ENCODE data around the gene GLYATL1. TPM values are rescaled to one million over a fixed set of nuclear protein-coding genes. Genes with fewer than 3 reads are reported as not detected.
"Not testable (repeated sequence)": the region's sequence is repeated elsewhere in the genome, so short reads cannot be mapped to it uniquely, and the experiment has no call there.

The GLYATL1 gene
- total RNA-seq, 1 donor from 2014 or later: not detected

- no peaks in the 10 kb centered on the region for H3K27me3 Mint-ChIP-seq (ENCODE audit: low read depth)
- intact Hi-C loops (cut with micrococcal nuclease): no loop called here
- H3K9me3 Mint-ChIP-seq: no peaks in the 10 kb centered on the region
- no peaks in the 10 kb centered on the region for H3K36me3 Mint-ChIP-seq (ENCODE audit: low read depth)
- H3K27ac Mint-ChIP-seq: no peak overlapping the region
- H3K4me1 Mint-ChIP-seq (ENCODE audit: low read depth): no peaks in the 10 kb centered on the region
- DNase-seq (ENCODE audit: low spot score): no peak
- no peak overlapping the region for H3K4me3 Mint-ChIP-seq (ENCODE audit: low read depth)
These were observed 39.9 kb downstream of the GLYATL1 start for GRCh38 chr11:58979222-58979621.

- DNase-seq (ENCODE audit: low spot score): no peak
- Mint-ChIP-seq H3K4me3 (ENCODE audit: low read depth) (no peak overlapping the region), H3K4me1 (ENCODE audit: low read depth) (no peaks in the 10 kb centered on the region), H3K36me3 (ENCODE audit: low read depth) (no peaks in the 10 kb centered on the region), H3K9me3 (no peaks in the 10 kb centered on the region), H3K27ac (no peak overlapping the region), H3K27me3 (ENCODE audit: low read depth) (no peaks in the 10 kb centered on the region)
- intact Hi-C loops (cut with micrococcal nuclease): no loop called here
These were observed 41.0 kb downstream of the GLYATL1 start for GRCh38 chr11:58980159-58980843.

- H3K9me3 Mint-ChIP-seq: no peaks in the 10 kb centered on the region
- peaks cover 2% of the 10 kb centered on the region for H3K27me3 Mint-ChIP-seq (ENCODE audit: low read depth)
- no peak overlapping the region for H3K27ac Mint-ChIP-seq
- no peaks in the 10 kb centered on the region for H3K36me3 Mint-ChIP-seq (ENCODE audit: low read depth)
- H3K4me3 Mint-ChIP-seq (ENCODE audit: low read depth): no peak overlapping the region
- intact Hi-C loops (cut with micrococcal nuclease): no loop called here
- DNase-seq (ENCODE audit: low spot score): no peak
- no peaks in the 10 kb centered on the region for H3K4me1 Mint-ChIP-seq (ENCODE audit: low read depth)
These were observed 53.2 kb downstream of the GLYATL1 start for GRCh38 chr11:58992489-58992888.

DNA sequence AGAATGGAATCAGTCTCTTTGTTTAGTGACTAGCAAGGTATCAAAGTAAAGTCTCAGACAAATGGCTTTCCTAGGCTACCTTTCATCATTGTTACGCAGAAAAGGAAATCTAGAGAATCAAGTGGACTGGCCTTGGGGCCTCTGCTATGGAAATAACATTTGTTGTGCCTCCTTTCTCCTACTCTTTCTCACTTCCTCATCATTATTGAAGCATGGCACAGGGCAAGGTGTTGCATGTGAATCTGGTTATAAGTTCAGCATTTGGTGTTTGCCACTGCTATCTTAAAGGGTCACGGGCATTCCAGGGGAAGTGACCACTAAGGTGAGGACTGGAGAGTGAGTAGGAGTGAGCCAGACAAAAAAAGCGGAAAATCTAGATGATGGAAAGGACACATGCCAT is 54.9 kb downstream of the GLYATL1 start:
- no peak for DNase-seq (ENCODE audit: low spot score)
- H3K9me3 Mint-ChIP-seq: no peaks in the 10 kb centered on the region
- H3K27me3 Mint-ChIP-seq (ENCODE audit: low read depth): no peaks in the 10 kb centered on the region
- no peak overlapping the region for H3K4me3 Mint-ChIP-seq (ENCODE audit: low read depth)
- no peaks in the 10 kb centered on the region for H3K4me1 Mint-ChIP-seq (ENCODE audit: low read depth)
- no peak overlapping the region for H3K27ac Mint-ChIP-seq
- no peaks in the 10 kb centered on the region for H3K36me3 Mint-ChIP-seq (ENCODE audit: low read depth)
- intact Hi-C loops (cut with micrococcal nuclease): no loop called here

DNA sequence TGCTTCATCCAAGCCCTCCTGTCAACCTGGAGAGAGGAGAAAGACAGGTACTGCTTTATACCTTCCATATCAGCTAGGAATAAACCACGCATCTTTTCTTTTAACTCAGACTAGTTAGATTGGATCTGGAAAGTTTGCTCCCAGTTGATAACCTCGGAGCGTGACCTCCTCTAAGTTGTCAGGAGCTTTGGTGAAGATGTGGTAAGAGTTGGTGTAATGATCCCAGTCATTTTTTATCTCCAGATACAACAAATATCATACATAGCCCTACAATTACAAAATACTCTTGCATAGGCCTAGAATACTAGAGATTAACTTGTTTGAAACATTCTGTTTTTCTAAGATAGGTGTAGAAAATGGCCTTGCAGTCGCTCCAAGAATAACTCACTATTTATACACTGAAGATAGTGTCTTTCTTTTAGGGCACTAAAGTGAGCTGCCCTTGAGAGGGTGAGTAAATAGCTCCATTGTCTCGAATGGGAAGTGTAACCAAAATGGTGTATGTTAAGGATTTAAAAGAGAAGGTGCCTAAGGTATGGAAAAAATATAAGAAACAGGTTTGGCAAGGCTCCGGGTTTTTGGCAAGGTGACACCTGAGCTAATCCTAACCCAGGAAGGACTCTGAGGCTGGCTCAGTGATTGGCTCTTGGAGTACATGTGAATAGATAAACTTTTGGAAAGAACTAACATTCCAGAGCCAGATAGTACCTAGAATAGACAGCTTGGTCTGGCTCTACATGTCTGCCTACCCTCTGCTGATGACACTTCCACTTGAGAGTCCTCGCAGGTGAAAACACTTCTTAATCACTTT is 59.4 kb downstream of the GLYATL1 start:
- H3K27ac Mint-ChIP-seq: no peak overlapping the region
- intact Hi-C loops (cut with micrococcal nuclease): no loop called here
- no peak overlapping the region for H3K4me3 Mint-ChIP-seq (ENCODE audit: low read depth)
- H3K36me3 Mint-ChIP-seq (ENCODE audit: low read depth): no peaks in the 10 kb centered on the region
- no peaks in the 10 kb centered on the region for H3K9me3 Mint-ChIP-seq
- no peak for DNase-seq (ENCODE audit: low spot score)
- H3K4me1 Mint-ChIP-seq (ENCODE audit: low read depth): no peaks in the 10 kb centered on the region
- H3K27me3 Mint-ChIP-seq (ENCODE audit: low read depth): peaks cover 3% of the 10 kb centered on the region

GRCh38 chr11:58999291-58999680 is 60.0 kb downstream of the GLYATL1 start:
- H3K27ac Mint-ChIP-seq: no peak overlapping the region
- H3K4me1 Mint-ChIP-seq (ENCODE audit: low read depth): no peaks in the 10 kb centered on the region
- intact Hi-C loops (cut with micrococcal nuclease): no loop called here
- no peak overlapping the region for H3K4me3 Mint-ChIP-seq (ENCODE audit: low read depth)
- H3K9me3 Mint-ChIP-seq: no peaks in the 10 kb centered on the region
- peaks cover 3% of the 10 kb centered on the region for H3K27me3 Mint-ChIP-seq (ENCODE audit: low read depth)
- H3K36me3 Mint-ChIP-seq (ENCODE audit: low read depth): no peaks in the 10 kb centered on the region
- DNase-seq (ENCODE audit: low spot score): no peak

DNA sequence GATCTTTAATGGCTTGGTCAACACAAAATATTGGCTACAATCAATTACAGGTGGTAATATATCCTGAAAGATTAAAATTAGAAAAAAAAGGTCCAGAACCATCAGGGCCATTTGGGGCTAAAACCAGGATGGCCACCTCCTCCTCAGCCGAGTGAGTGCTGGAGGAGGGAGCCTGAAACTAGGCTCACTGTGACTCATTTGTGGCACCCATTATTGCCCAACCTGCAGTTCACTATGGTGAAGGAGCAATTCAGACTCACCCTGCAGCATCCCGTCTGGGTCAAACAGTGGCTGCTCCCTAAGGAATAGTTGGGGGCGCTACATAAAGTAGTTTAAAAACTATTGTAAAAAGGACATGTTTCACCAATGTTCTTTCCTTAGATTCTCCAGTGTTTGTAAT is 60.7 kb downstream of the GLYATL1 start:
- intact Hi-C loops (cut with micrococcal nuclease): no loop called here
- DNase-seq (ENCODE audit: low spot score): no peak
- Mint-ChIP-seq H3K27me3 (ENCODE audit: low read depth) (peaks cover 3% of the 10 kb centered on the region), H3K36me3 (ENCODE audit: low read depth) (no peaks in the 10 kb centered on the region), H3K9me3 (no peaks in the 10 kb centered on the region), H3K4me3 (ENCODE audit: low read depth) (no peak overlapping the region), H3K27ac (no peak overlapping the region), H3K4me1 (ENCODE audit: low read depth) (no peaks in the 10 kb centered on the region)

DNA sequence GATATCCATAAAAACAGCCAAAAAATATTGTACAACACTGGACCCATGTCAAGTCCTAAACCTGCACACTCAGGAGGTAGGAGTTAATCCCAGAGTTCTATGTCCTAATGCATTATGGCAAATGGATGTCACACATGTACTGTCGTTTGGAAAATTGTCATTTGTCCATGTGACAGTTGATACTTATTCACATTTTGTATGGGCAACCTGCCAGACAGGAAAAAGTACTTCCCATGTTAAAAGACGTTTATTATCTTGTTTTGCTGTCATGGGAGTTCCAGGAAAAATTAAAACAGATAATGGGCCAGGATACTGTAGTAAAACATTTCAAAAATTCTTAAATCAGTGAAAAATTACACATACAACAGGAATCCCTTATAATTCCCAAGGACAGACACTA is 62.7 kb downstream of the GLYATL1 start:
- DNase-seq (ENCODE audit: low spot score); intact Hi-C loops (cut with micrococcal nuclease); H3K27me3 Mint-ChIP-seq (ENCODE audit: low read depth); H3K4me3 Mint-ChIP-seq (ENCODE audit: low read depth); H3K4me1 Mint-ChIP-seq (ENCODE audit: low read depth); H3K36me3 Mint-ChIP-seq (ENCODE audit: low read depth); H3K27ac Mint-ChIP-seq; H3K9me3 Mint-ChIP-seq: not testable (repeated sequence)

Other genes with a start within 250 kb of the GLYATL1 start
- gene GLYAT, start 207.5 kb upstream of the GLYATL1 start, total RNA-seq: not detected in 2 replicates
- not detected in 2 replicates for gene GLYATL2, start 94.8 kb upstream of the GLYATL1 start, total RNA-seq
- not detected in 2 replicates for gene GLYATL1B, start 146.8 kb downstream of the GLYATL1 start, total RNA-seq
- gene FAM111B, start 167.7 kb downstream of the GLYATL1 start, total RNA-seq: 57.6 and 59.4 TPM in 2 replicates
- gene FAM111A, start 203.4 kb downstream of the GLYATL1 start, total RNA-seq: 66.2 and 69.1 TPM in 2 replicates
- 0.09 and 0.68 TPM in 2 replicates for gene DTX4, start 232.6 kb downstream of the GLYATL1 start, total RNA-seq

Data from activated T-helper 2 cell treated with anti-CD3 and anti-CD28 coated beads, Interferon-gamma antibody, Interleukin-2, Interleukin-4, amounts not matched to agents 10 μg/mL and 5 μg/mL and 100 μg/mL, durations not matched to agents 14 hours and 24 hours and 36 hours (primary cell).